GM21447 (cell line): ENCODE results near the gene CARD9.
"Not testable (repeated sequence)": the region's sequence is repeated elsewhere in the genome, so short reads cannot be mapped to it uniquely, and the experiment has no call there.

Source experiments
- ATAC-seq: cut with Tn5 transposase; IDR thresholded peaks from one replicate; pipeline ENCODE4 v1.9.1; 2021; ENCODE audit not compliant: unreplicated experiment

Gene CARD9

GRCh38 chr9:136326061-136326760, 47.3 kb downstream of the CARD9 start:
- no peak for ATAC-seq

GRCh38 chr9:136325358-136325757, 48.1 kb downstream of the CARD9 start:
- ATAC-seq = no peak

GRCh38 chr9:136324501-136325300, 48.8 kb downstream of the CARD9 start:
- ATAC-seq = no peak

GRCh38 chr9:136323371-136323789, 50.1 kb downstream of the CARD9 start:
- no peak for ATAC-seq

- no peak for ATAC-seq
These were observed 50.6 kb downstream of the CARD9 start for GRCh38 chr9:136322756-136323330.

- ATAC-seq = no peak
These were observed 51.9 kb downstream of the CARD9 start for GRCh38 chr9:136321561-136321960.

- not testable (repeated sequence) for ATAC-seq
These were observed 52.5 kb downstream of the CARD9 start for GRCh38 chr9:136320972-136321371.

- ATAC-seq = not testable (repeated sequence)
These were observed 53.5 kb downstream of the CARD9 start for GRCh38 chr9:136319955-136320354.

- not testable (repeated sequence) for ATAC-seq
These were observed 54.2 kb downstream of the CARD9 start for GRCh38 chr9:136319244-136319643.

GRCh38 chr9:136318776-136319241, 54.7 kb downstream of the CARD9 start:
- ATAC-seq = no peak

- ATAC-seq = no peak
These were observed 55.2 kb downstream of the CARD9 start for GRCh38 chr9:136318111-136318775.

- no peak for ATAC-seq
These were observed 55.8 kb downstream of the CARD9 start for GRCh38 chr9:136317695-136318094.

GRCh38 chr9:136316896-136317676, 56.4 kb downstream of the CARD9 start:
- ATAC-seq = no peak

- ATAC-seq = no peak
These were observed 57.2 kb downstream of the CARD9 start for GRCh38 chr9:136316271-136316751.

- no peak for ATAC-seq
These were observed 58.5 kb downstream of the CARD9 start for GRCh38 chr9:136314944-136315343.

- ATAC-seq = no peak
These were observed 59.4 kb downstream of the CARD9 start for GRCh38 chr9:136314056-136314416.
